ENCODE data around the gene TRAF3.
"Not testable (repeated sequence)": the region's sequence is repeated elsewhere in the genome, so short reads cannot be mapped to it uniquely, and the experiment has no call there.

TRAF3 gene

GRCh38 chr14:102926104-102926503, 148.9 kb downstream of the TRAF3 start:
- DNase-seq = no peak

- not testable (repeated sequence) for DNase-seq
Observed at GRCh38 chr14:102926840-102927239, 149.6 kb downstream of the TRAF3 start.

GRCh38 chr14:102927346-102927877, 150.2 kb downstream of the TRAF3 start:
- DNase-seq = no peak

GRCh38 chr14:102927878-102928411, 150.7 kb downstream of the TRAF3 start:
- no peak for DNase-seq

GRCh38 chr14:102928412-102929240, 151.4 kb downstream of the TRAF3 start:
- DNase-seq = peak; percentile 64 to 75 (median 70)

- no peak for DNase-seq
Observed at GRCh38 chr14:102929241-102930137, 152.2 kb downstream of the TRAF3 start.

- DNase-seq = no peak
Observed at GRCh38 chr14:102930138-102930752, 153.0 kb downstream of the TRAF3 start.

- DNase-seq = no peak
Observed at GRCh38 chr14:102930753-102931579, 153.7 kb downstream of the TRAF3 start.

GRCh38 chr14:102931580-102932285, 154.5 kb downstream of the TRAF3 start:
- no peak for DNase-seq

GRCh38 chr14:102932484-102933248, 155.4 kb downstream of the TRAF3 start:
- no peak for DNase-seq

- no peak for DNase-seq
Observed at GRCh38 chr14:102933618-102934231, 156.5 kb downstream of the TRAF3 start.

GRCh38 chr14:102935756-102936155, 158.5 kb downstream of the TRAF3 start:
- DNase-seq = no peak

GRCh38 chr14:102937331-102938175, 160.3 kb downstream of the TRAF3 start:
- no peak for DNase-seq

- no peak for DNase-seq
Observed at GRCh38 chr14:102938191-102938590, 160.9 kb downstream of the TRAF3 start.

GRCh38 chr14:102939329-102939728, 162.1 kb downstream of the TRAF3 start:
- DNase-seq = no peak

GRCh38 chr14:102939820-102940561, 162.7 kb downstream of the TRAF3 start:
- no peak for DNase-seq

- no peak for DNase-seq
Observed at GRCh38 chr14:102940729-102941362, 163.6 kb downstream of the TRAF3 start.
